ENCODE data around the gene GFRA3.

Gene GFRA3

DNA sequence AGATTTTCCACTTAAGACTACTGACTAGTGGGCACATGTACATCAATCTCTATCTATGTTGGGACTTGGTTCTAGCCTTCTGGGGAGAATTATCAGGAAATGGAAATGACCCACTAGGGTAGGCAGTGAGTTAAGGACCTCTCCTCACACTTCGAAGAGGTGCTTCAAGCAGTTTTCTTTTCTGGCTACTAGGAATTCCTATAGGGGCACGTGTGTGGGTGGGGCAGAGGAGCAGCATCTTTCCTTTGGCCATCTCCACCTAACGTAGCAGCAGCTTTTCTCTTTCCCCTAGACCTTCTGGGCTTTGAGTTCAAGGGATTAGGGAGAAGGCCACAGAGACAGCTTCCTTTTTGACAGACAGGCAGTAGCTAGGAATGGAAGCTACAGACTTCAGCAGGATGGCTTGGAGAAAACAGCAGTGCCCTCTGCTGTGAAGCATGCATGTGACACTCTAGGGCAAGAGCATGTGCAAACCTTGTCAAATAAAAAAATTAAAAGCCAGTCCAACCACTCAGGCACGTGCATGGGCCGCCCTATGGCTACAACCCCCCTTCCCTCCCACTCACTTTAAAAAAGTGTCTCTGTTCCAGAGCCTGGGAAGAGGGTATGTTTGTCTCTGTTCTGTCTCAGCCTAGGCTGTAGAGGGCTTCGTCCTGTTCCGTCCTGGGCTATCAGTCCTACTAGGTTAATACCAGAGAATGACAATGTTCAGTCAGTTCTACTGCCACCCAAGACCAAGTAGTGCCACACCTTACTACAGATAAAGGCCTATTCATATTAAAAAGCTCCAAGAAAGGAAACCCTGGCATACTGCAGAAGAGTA lies 8.7 kb upstream of the GFRA3 start:
- no peaks in the 10 kb centered on the region for H3K9me3 ChIP-seq (ENCODE audit: low read depth, low read length)
- H3K9ac ChIP-seq (ENCODE audit: insufficient read length), result no peak overlapping the region
- H3K36me3 ChIP-seq (ENCODE audit: insufficient read depth, low read length), result peaks cover 6% of the 10 kb centered on the region; the same call in 1 of the 2 replicates
- no peak overlapping the region for H3K4me3 ChIP-seq
- no peak overlapping the region for H3K27ac ChIP-seq
- TF ChIP-seq EZH2 (IDR thresholded peaks at IDR 0.05) (no peak), POLR2AphosphoS5 (IDR thresholded peaks at IDR 0.05; ENCODE audit: borderline replicate concordance, low read depth, low read length) (no peak), FOXP2 (optimal IDR thresholded peaks at IDR 0.05; ENCODE audit: control extremely low read depth, extremely low read length, insufficient read depth) (no peak)
- DNase-seq (ENCODE audit: low read depth, low spot score), result no peak

DNA sequence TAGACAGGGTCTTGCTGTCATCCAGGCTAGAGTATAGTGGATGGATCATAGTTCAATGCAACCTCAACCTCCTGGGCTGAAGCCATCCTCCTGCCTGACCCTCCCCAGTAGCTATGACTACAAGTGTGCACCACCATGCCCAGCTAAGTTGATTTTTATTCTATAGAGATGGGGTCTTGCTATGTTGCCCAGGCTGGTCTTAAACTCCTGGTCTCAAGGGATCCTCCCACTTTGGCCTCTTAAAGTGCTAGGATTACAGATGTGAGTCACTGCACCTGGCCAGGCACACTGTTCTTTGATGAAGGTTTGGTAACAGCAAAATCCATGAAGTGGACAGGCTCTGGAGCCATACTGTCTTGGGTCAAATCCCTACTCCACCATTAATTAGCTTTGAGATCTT lies 6.5 kb upstream of the GFRA3 start:
- DNase-seq (ENCODE audit: low read depth, low spot score), result no peak
- TF ChIP-seq POLR2AphosphoS5 (IDR thresholded peaks at IDR 0.05; ENCODE audit: borderline replicate concordance, low read depth, low read length) (no peak), EZH2 (IDR thresholded peaks at IDR 0.05) (no peak), FOXP2 (optimal IDR thresholded peaks at IDR 0.05; ENCODE audit: control extremely low read depth, extremely low read length, insufficient read depth) (no peak)
- Histone ChIP-seq H3K36me3 (ENCODE audit: insufficient read depth, low read length) (peaks cover 6% of the 10 kb centered on the region; the same call in 1 of the 2 replicates), H3K9me3 (ENCODE audit: low read depth, low read length) (no peaks in the 10 kb centered on the region), H3K4me3 (no peak overlapping the region), H3K27ac (no peak overlapping the region), H3K9ac (ENCODE audit: insufficient read length) (no peak overlapping the region)

DNA sequence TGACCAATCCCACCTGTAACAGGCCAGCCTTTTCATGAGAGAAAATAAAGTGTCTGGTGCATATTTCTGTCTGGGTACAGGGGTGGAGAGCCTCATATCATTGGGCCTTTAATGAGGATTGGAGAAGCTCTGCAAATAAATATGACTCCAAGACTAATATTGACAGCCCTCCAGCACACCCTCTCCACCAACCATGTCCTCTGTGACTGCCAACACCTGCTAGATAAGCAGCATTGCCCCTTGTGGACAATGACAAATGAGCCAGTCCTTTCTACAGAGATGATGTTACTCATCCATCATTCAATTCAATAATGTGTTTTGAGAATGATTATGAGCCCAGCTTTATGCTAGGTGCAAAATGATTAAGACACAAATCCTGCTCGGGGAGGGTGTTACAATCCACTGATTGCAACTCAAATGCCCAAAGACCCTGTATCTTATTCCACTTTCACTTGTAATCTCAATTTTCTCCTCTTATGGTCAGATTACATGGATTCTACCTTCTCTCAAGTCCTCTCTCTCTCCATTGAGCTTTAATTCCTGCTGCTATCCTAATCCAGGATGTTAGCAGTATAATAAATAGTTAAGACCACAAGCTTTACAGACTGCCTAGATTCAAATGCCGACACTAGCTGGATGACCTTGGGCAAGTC lies 2.1 kb upstream of the GFRA3 start:
- no peak overlapping the region for H3K9ac ChIP-seq (ENCODE audit: insufficient read length)
- no peak overlapping the region for H3K27ac ChIP-seq
- H3K9me3 ChIP-seq (ENCODE audit: low read depth, low read length), result no peaks in the 10 kb centered on the region
- H3K4me3 ChIP-seq, result no peak overlapping the region
- no peaks in the 10 kb centered on the region for H3K36me3 ChIP-seq (ENCODE audit: insufficient read depth, low read length)
- DNase-seq (ENCODE audit: low read depth, low spot score), result no peak
- TF ChIP-seq POLR2AphosphoS5 (IDR thresholded peaks at IDR 0.05; ENCODE audit: borderline replicate concordance, low read depth, low read length) (no peak), EZH2 (IDR thresholded peaks at IDR 0.05) (no peak)

DNA sequence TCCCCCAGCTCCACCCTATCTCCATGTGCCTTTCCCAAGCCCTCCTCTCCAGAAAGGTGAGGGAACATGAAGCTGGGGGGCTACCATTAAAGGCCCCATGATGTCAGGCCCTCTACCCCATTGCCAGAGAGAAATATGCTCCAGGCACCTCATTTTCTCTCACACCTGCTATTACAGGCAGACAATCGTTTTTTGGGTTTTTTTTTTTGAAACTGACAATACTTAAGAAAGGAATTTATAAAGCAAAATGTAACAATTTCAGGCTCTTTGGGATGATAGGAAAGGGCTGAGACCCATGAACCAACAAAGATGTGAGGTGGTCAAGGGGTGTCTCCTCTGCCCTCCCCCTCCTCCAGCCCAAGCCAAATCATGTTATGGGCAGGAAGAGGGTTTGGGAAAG lies 1.5 kb upstream of the GFRA3 start:
- Histone ChIP-seq H3K9ac (ENCODE audit: insufficient read length) (no peak overlapping the region), H3K9me3 (ENCODE audit: low read depth, low read length) (no peaks in the 10 kb centered on the region), H3K27ac (no peak overlapping the region), H3K36me3 (ENCODE audit: insufficient read depth, low read length) (no peaks in the 10 kb centered on the region), H3K4me3 (no peak overlapping the region)
- no peak for TF ChIP-seq POLR2AphosphoS5 (IDR thresholded peaks at IDR 0.05; ENCODE audit: borderline replicate concordance, low read depth, low read length)
- no peak for TF ChIP-seq EZH2 (IDR thresholded peaks at IDR 0.05)
- no peak for TF ChIP-seq FOXP2 (optimal IDR thresholded peaks at IDR 0.05; ENCODE audit: control extremely low read depth, extremely low read length, insufficient read depth)
- DNase-seq (ENCODE audit: low read depth, low spot score), result no peak

DNA sequence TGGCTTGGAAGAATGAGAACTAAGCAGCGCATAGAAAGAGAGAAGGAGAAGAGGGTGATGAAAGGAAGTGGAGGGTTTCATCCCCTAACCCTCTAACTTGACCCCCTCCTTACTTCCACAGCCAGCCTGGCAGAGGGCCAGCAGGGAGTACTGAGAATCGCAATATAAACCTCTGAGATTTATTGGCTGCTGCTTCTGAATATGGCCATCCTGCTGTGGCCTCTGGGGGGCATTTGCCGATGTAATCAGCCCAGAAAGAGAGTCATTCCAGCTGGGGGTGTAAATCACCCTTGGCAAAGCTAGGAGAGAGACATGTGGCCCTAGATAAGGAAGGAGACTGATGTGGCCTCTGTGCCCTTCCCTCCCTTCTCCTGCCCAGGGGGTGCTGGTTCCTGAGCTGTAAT lies 960 bp upstream of the GFRA3 start:
- H3K4me3 ChIP-seq, result no peak overlapping the region
- no peak overlapping the region for H3K27ac ChIP-seq
- no peak for DNase-seq (ENCODE audit: low read depth, low spot score)

DNA sequence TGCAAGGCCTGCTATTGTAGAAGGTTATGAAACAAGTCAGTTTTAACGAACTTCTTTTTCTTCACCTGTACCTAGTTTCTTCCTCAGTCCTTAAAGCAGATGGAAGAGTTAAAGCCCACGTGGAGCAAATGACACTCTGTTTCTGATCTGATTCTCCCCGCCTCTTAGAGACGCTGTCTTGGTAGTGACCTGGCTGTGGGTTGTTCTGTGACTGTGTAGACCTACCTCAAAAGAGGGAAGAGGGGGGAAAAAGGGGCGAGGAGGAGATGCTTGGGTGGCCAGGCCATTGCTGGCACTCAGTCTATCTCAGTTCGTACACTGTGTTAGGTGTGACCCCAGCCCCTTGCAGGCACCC lies 610 bp downstream of the GFRA3 start:
- Histone ChIP-seq H3K4me3 (no peak overlapping the region), H3K9ac (ENCODE audit: insufficient read length) (no peak overlapping the region)
- DNase-seq (ENCODE audit: low read depth, low spot score), result no peak

More for the DNA sequence above, 960 bp upstream of the GFRA3 start:
- Histone ChIP-seq H3K9ac (ENCODE audit: insufficient read length) (no peak overlapping the region), H3K9me3 (ENCODE audit: low read depth, low read length) (no peaks in the 10 kb centered on the region), H3K36me3 (ENCODE audit: insufficient read depth, low read length) (no peaks in the 10 kb centered on the region)
- TF ChIP-seq EZH2 (IDR thresholded peaks at IDR 0.05), result no peak
- no peak for TF ChIP-seq POLR2AphosphoS5 (IDR thresholded peaks at IDR 0.05; ENCODE audit: borderline replicate concordance, low read depth, low read length)
- TF ChIP-seq FOXP2 (optimal IDR thresholded peaks at IDR 0.05; ENCODE audit: control extremely low read depth, extremely low read length, insufficient read depth), result no peak

DNA sequence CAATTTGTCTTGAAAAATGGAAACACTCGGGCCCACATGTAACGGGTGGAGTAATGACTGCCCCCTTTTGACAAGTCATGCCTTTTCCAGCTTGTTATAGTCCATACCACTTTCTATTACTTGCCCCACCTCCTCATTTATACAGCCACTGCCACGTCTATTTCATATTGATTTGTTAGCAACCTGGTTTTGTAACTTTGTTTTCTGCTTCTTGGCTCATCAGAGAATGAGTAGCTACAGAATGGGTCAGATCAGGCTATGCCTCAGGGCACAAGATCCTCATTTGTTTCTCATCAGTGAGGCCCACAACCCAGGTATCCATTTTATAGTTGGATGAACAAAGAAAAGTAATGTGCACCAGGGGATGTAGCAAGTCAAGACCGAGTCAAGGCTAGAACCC lies 1.7 kb downstream of the GFRA3 start:
- TF ChIP-seq POLR2AphosphoS5 (IDR thresholded peaks at IDR 0.05; ENCODE audit: borderline replicate concordance, low read depth, low read length) (no peak), EZH2 (IDR thresholded peaks at IDR 0.05) (no peak), FOXP2 (optimal IDR thresholded peaks at IDR 0.05; ENCODE audit: control extremely low read depth, extremely low read length, insufficient read depth) (no peak)
- no peak overlapping the region for H3K4me3 ChIP-seq
- no peak overlapping the region for H3K27ac ChIP-seq
- DNase-seq (ENCODE audit: low read depth, low spot score), result no peak
- H3K9ac ChIP-seq (ENCODE audit: insufficient read length), result no peak overlapping the region
- H3K9me3 ChIP-seq (ENCODE audit: low read depth, low read length), result no peaks in the 10 kb centered on the region
- no peaks in the 10 kb centered on the region for H3K36me3 ChIP-seq (ENCODE audit: insufficient read depth, low read length)

More for the DNA sequence above, 610 bp downstream of the GFRA3 start:
- TF ChIP-seq FOXP2 (optimal IDR thresholded peaks at IDR 0.05; ENCODE audit: control extremely low read depth, extremely low read length, insufficient read depth), result no peak
- TF ChIP-seq EZH2 (IDR thresholded peaks at IDR 0.05), result no peak
- TF ChIP-seq POLR2AphosphoS5 (IDR thresholded peaks at IDR 0.05; ENCODE audit: borderline replicate concordance, low read depth, low read length), result no peak
- no peak overlapping the region for H3K27ac ChIP-seq
- no peaks in the 10 kb centered on the region for H3K9me3 ChIP-seq (ENCODE audit: low read depth, low read length)
- no peaks in the 10 kb centered on the region for H3K36me3 ChIP-seq (ENCODE audit: insufficient read depth, low read length)

DNA sequence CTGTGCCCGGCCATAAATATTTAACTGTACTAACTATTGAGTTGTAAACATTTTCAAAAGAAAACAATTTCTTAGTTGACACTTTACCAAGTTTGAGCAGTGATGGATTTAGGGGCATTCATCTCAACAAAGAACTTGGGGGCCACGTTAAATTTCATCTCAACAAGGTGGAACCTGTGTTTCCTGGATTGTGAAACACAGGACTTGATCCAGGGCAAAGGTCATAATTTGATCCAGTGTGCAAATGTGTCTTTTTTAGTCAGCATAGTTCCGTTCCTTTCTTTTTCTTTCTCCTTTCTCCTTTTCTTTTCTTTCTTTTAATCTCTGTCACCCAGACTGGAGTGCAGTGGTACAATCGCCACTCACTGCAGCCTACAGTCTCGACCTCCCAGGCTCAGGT lies 3.1 kb downstream of the GFRA3 start:
- Histone ChIP-seq H3K9me3 (ENCODE audit: low read depth, low read length) (no peaks in the 10 kb centered on the region), H3K4me3 (no peak overlapping the region), H3K36me3 (ENCODE audit: insufficient read depth, low read length) (no peaks in the 10 kb centered on the region), H3K27ac (no peak overlapping the region), H3K9ac (ENCODE audit: insufficient read length) (no peak overlapping the region)
- no peak for TF ChIP-seq FOXP2 (optimal IDR thresholded peaks at IDR 0.05; ENCODE audit: control extremely low read depth, extremely low read length, insufficient read depth)
- no peak for TF ChIP-seq POLR2AphosphoS5 (IDR thresholded peaks at IDR 0.05; ENCODE audit: borderline replicate concordance, low read depth, low read length)
- no peak for TF ChIP-seq EZH2 (IDR thresholded peaks at IDR 0.05)
- DNase-seq (ENCODE audit: low read depth, low spot score), result no peak
